HG03196 (cell line): Measurements from ENCODE around the gene BSPRY.
"Not testable (repeated sequence)": the region's sequence is repeated elsewhere in the genome, so short reads cannot be mapped to it uniquely, and the experiment has no call there.

ENCODE experiments used
- ATAC-seq: cut with Tn5 transposase; IDR thresholded peaks from one replicate; pipeline ENCODE4 v1.9.1; 2021; ENCODE audit not compliant: unreplicated experiment

BSPRY gene

GRCh38 chr9:113391917-113392316 lies 42.6 kb downstream of the BSPRY start:
- no peak for ATAC-seq

- no peak for ATAC-seq
Measured at GRCh38 chr9:113393281-113393680, 43.9 kb downstream of the BSPRY start.

DNA sequence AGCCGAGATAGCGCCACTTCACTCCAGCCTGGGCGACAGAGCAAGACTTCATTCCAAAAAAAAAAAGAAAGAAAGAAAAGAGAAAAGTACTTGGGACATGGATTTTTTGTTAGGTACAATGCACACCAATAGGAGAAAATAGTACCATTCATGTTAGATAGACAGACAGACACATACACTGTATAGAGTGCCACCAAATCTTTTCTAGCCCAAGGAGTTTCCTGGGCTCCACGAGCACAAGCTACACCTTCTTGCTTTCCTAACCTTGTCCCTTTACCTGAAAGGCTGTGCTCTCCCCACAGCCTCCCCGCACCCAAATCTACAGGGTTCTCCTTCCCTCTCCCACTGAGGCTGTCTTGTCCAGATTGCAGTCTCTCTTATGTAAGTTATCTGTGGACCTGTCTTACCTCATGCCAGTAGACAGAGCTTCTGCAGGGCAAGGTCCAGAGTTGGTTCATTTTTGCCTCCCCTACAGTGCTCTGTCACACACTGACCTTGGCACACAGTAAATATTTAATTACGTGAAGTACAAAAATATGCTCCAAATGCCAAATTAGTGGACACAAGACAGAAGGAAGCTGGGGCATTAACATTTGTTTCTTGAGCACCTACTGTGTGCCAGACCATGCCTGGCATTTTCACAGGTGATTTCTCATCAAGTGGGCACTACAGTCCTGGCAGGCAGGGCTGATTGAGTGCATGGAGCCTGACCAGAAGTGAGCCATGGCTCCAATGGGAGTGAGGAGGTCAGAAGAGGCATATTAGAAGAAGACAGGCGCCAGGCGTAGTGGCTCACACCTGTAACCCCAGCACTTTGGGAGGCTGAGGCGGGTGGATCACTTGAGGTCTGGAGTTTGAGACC lies 45.9 kb downstream of the BSPRY start:
- no peak for ATAC-seq

- ATAC-seq: no peak
Measured at GRCh38 chr9:113397203-113397631, 47.9 kb downstream of the BSPRY start.

DNA sequence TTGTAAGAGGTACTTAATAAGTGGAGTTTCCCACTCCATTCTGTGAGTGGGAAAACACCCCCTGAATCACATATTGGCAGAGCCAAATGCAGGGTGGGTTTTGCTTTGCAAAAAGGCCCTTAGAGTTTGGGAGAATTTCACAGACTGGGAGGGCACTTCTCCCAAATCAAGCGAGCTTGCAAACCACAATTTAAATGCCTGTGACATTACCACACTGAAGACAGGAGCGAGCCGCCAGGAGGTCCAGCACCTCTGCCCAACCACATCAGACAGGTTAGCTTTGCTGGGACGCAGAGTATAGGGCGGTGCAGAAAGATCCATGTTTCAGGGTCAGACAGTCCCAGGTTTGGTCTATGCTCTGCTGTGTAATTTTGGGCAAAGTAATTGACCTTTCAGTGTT lies 49.5 kb downstream of the BSPRY start:
- no peak for ATAC-seq

DNA sequence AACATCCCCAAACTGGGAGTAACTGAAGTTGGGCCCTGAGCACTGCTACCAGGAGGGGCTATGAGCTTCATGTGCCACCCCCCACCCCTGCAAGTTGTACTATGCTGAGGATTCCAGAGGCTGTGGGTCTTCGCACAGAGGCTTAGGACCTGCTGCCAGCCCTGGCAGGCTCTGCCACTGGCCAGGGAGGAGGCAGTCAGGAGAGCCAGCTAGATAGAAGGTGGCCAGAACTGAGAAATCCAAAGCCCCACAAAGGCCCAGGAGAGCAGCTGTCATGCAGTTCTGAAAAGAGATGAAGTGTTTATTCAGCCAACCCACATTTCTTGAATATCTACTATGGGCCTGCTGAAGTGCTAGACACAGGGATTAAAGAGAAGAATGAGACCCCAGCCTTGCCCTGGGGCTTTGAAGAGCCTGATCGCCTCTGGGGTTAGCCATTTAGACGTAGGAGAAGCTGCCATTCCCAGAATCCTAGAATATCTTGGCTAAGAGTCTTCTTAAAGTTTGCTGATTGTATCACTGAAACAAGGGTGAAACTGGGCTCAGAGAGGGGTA lies 50.4 kb downstream of the BSPRY start:
- ATAC-seq: no peak

- peak; percentile 99 for ATAC-seq
Measured at GRCh38 chr9:113401027-113401792, 51.9 kb downstream of the BSPRY start, which contains the start of gene ALAD. ALAD (minus strand) TSS chr9:113401284; CDS start chr9:113393559, 7,725 bp downstream.

DNA sequence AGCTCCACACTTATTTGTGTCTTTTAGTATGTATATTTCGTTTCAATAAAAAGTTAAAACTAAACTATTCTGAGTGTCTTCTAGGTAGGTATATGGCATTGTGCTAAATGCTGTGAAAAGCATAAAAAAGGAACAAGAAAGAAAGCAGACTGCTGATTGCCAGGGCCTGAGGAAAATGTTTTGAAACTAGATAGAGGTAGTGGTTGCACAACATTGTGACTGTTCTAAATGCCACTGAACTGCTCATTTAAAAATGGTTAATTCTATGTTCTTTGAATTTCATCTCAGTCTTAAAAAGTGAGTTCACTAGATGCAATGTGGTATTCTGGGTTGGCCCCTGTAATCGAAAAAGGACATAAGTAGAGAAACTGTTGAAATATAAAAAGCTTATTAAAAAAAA lies 54.3 kb downstream of the BSPRY start:
- ATAC-seq: no peak

- not testable (repeated sequence) for ATAC-seq
Measured at GRCh38 chr9:113406353-113406752, 57.0 kb downstream of the BSPRY start.

DNA sequence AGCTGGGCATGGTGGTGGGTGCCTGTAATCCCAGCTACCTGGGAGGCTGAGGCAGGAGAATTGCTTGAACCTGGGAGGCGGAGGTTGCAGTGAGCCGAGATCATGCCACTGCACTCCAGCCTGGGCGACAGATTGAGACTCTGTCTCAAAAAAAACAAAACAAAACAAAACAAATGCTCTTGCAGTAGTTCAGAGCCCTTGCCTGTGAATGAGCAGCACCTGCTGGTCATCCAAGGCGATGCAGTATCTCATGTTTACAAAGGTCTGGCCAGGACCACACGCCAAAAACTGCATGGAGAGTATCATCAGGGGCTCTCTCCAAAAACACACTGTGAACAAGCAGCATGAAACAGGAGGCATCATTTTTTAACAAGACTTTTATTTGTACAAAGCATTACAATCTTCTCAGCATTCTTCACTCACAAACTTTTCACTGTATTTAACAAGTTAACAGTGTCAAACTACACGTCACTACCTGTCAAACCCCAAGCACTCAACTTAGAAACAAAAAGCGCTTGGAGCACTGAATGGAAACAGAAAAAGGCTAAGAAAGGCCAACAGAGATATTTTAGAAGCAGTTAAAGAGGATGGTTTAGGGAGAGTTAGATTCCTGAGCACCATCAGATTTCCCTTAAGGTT lies 57.7 kb downstream of the BSPRY start:
- peak; percentile 29 for ATAC-seq

- no peak for ATAC-seq
Measured at GRCh38 chr9:113409481-113409880, 60.1 kb downstream of the BSPRY start.

GRCh38 chr9:113409883-113410206 lies 60.5 kb downstream of the BSPRY start:
- ATAC-seq: no peak

DNA sequence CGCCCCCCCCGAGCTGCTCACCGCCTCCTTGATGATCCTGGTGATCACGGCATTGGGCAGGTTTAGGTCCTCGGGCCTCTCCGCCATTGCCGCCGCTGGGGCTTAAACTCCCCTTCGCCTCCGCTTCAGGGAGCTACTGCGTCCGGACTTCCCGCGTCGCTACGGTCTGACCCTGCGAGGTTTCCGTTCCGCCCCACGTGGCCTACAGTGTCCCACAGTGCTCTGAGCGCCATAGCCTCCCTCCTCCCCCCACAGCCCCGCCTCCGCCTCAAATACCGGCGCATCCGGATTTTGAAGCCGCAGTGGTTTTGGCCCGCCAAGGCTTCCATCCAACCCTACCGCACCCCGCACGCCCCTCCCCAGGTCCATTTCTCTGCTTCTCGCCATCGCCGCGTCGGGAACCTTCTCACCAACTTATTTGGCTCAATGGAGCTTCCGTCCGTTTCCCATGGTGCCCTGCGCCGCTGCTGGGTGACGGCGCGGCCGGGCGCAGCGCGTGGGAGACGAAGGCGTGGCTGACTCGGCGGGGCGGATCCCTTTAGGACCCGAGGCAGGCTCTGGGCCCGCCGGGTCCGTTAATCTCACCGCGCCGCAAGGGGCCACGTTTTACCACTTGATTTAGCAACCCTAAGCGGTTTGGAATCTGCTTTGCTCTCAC lies 61.0 kb downstream of the BSPRY start, which contains the start of the genes C9orf43 and POLE3:
Gene C9orf43, plus strand, starts transcription at position 541 of the 658 bp plus-strand sequence. CDS start 2,747 bp downstream, outside the sequence.
Gene POLE3, minus strand, starts transcription at position 469 of the 658 bp plus-strand sequence. Its CDS starts 382 bp downstream, at position 87.
- peak; percentile 92 for ATAC-seq

DNA sequence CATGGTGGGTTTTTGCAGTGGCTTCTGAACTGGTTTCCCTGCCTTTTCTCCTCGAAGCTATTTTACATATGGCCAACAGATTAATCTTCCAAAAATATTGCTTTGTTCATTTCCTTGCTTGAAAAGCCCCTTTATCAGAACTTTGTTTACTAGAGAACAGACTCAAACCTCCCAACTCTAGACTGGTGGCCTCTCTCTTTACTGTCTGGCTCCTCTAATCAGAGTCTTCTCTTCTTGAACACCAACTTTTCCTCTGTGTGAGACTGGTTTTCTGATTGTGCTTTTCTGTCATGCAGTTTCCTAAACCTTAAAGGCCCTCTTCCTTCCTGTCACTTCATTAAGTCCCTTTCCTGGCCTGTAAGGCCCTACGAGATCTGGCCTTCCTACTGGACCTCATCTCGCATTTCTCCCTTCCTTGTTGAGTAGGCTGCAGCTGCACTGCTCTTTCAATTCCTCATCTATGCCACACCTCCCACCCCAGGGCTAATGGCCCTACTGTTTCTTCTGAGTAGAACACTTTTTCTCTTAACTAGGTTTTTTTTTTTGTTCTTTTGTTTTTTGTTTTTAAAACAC lies 66.9 kb downstream of the BSPRY start:
- peak; percentile 89 for ATAC-seq

DNA sequence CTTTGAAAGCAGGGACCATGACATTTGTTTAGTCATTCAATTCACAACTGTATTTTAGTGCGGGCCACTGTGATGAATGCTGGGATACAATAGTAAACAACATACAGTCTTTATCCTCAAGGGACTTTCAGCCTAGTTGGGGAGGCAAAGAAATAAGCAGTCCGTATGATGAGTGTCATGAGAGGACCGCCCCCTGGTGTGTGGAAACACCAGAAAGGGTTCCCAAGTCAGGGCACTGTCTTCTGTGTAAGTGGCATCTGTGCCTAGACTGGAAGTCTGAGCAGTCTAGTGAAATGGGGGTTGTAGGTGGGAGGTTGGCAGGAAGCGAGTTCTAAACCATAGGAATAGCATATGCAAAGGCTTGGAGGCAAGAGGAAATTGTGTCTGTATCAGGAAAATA lies 68.0 kb downstream of the BSPRY start:
- no peak for ATAC-seq
